HG03159 (cell line): ENCODE measurements around the gene ABCC3.
"Not testable (repeated sequence)": the region's sequence is repeated elsewhere in the genome, so short reads cannot be mapped to it uniquely, and the experiment has no call there.

Source experiments
- ATAC-seq: cut with Tn5 transposase; IDR thresholded peaks from one replicate; pipeline ENCODE4 v1.9.1; 2021; ENCODE audit warnings: mild to moderate bottlenecking, moderate library complexity; ENCODE audit not compliant: unreplicated experiment

Gene ABCC3

GRCh38 chr17:50696365-50696879 is 61.7 kb downstream of the ABCC3 start:
- ATAC-seq: no peak

DNA sequence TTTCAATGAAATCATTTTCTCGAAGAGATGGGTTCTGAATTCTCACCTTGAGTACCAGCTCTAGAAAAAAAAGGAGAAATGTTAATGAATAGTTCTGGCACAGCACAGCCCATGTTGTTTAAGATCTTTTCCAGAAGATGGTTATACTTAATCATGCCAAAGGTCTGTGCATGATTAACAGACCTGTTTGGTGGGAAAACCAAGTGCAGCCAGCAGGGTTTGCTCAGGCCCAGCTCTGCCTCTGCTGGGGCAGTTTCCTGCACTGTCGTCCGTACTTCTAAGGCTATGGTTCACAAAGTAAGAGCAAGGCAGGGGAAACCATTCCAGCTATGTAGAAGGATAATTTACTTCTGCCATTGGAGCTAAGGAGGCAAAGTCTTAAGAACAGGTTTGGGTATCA is 62.4 kb downstream of the ABCC3 start:
- ATAC-seq: no peak

DNA sequence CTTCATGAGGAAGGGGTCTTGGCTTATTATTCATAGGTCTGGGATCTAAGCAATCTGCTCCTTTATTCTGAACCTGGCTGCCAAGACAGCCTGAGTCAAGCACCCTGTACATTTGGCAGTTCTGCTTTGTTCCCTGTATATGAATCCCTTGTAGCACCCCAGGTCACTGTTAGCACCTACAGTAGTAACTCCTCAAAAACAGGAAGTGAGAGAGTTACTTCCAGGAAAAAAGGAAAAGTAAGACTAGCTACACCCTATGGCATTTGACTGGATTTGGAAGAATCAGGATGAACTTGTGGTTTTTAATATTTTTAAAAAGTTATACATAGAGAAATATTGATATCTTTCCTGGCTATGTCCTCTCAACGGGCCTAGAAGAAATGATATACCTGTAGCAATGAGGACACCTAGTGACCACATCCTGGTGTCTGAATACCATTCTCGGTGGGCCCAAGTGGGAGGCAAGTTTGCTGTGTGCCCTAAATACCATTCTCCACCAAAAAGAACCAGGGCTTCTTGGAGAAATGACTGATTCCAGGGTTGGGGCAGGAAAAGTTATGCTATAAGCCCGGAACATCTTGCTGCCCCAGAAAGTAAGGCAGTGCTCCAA is 63.1 kb downstream of the ABCC3 start:
- ATAC-seq: no peak

DNA sequence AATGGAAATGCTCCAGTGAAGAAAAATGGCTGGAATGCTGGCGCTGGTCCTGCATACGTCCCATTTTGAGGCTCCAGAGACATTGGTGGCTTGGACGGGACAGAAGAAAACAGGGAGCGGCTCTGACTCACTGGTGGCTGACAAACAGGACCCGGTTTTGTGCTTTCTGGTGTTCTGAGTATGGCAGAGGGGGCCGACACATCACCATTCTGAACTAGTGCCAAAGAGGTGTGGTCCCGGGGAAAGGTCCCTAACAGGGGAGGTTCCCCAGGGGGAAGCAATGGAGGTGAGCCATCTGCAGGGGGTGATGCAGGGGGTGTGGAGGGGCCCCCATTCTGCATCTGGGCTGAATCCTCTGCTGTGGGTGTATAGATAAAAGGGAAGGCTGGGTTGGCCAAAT is 64.7 kb downstream of the ABCC3 start:
- no peak for ATAC-seq

GRCh38 chr17:50703162-50703561 is 68.5 kb downstream of the ABCC3 start:
- no peak for ATAC-seq

- ATAC-seq: peak; percentile 73
Observed at GRCh38 chr17:50707289-50708049, 72.8 kb downstream of the ABCC3 start, which contains the start of gene ANKRD40. Gene ANKRD40 (minus strand): TSS chr17:50707914. CDS start chr17:50707654, 260 bp downstream.

DNA sequence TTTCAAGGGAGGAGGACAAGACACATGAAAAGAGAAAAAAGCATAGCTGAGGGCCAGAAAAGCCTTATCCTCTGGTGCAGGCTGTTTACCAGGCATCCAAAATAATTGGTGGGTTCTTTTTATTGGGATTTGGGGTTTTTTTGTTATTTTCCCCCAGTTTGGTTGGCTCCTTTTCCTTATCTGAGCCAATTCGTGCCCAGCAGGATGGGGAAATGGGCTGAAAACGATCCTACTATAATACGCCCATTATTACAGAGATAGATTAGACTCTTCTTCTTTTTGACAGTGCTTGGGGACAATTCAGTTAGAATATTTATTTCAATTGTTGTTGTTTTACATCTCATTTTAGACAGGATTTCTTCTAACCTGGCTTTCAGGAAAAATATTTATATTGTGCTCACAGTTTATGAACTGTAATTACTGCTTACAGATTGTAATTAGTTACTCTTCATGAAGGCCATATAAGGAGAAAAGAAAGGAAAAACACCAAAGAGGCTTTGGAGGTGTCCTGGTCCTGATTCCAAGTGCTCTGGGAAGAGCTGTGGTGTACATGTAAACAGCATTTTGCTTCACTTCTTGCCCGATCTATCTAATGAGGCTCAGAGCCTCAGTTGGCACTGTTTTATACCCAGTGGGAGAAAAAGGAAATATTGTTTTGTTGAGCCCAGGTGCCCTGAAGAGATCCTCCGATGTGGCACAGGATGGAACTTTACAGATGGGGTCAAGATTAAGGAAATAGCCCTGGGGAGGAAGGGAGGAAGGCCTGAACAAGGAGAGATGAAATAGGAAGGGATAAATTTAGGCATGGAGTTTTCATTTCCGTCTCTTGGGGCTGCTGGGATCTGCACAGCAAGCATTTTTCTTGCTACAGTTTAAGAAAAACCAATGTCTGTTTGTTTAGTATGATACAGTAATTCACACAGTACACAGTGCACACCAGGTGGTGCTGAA is 73.6 kb downstream of the ABCC3 start:
- ATAC-seq: no peak

GRCh38 chr17:50709053-50709452 is 74.4 kb downstream of the ABCC3 start:
- ATAC-seq: not testable (repeated sequence)

DNA sequence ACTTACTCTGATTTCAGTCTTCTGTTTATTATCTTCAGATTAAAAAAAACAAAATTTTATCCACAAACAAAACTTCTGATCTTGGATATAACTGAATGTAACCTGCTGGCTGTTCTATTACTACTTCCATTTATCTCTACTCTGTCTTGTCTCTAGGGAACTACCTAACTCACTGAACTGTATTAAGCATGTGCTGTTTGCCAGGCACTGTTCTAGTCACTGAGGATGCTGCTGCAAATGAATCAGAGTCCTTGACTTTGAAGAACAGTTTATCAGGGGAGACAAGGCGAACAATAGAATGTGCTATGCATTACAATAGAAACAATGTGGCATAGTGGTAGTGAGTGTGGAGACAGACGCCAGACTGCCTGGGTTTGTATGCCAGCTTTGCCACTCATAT is 75.3 kb downstream of the ABCC3 start:
- ATAC-seq: no peak

GRCh38 chr17:50710650-50711049 is 76.0 kb downstream of the ABCC3 start:
- ATAC-seq: no peak

DNA sequence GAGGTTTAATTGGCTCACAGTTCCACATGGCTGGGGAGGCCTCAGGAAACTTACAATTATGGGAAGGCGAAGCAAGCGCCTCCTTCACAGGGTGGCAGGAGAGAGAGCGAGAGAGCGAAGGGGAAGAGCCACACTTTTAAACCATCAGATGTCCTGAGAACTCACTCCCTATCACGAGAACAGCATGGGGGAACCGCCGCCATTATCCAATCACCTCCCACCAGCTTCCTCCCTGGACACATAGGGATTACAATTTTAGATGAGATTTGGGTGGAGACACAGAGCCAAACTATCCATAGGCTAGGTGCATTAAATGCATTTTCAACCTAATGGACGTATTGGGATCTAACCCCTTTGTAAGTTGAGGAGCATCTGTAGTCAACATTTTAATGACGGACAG is 78.0 kb downstream of the ABCC3 start:
- no peak for ATAC-seq

DNA sequence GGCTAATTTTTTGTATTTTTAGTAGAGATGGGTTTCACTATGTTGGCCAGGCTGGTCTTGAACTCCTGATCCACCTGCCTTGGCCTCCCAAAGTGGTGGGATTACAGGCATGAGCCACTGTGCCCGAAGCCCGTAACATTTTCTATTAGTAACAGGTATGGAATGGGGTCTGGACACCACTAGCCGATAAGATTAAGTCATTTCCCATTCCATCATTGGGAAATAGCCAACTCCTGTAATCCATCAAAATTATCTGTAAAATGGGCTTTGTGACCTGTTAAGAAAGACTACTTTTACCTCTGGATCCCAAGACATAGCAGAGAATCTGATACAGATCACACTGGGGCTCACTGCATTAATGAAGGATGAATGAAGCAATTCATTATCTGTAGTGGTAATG is 80.8 kb downstream of the ABCC3 start:
- ATAC-seq: no peak

- peak; percentile 76 for ATAC-seq
Observed at GRCh38 chr17:50719144-50719923, 84.7 kb downstream of the ABCC3 start, which contains the start of gene LUC7L3. Gene LUC7L3 (plus strand): TSS chr17:50719603. CDS start chr17:50719733, 130 bp downstream.

DNA sequence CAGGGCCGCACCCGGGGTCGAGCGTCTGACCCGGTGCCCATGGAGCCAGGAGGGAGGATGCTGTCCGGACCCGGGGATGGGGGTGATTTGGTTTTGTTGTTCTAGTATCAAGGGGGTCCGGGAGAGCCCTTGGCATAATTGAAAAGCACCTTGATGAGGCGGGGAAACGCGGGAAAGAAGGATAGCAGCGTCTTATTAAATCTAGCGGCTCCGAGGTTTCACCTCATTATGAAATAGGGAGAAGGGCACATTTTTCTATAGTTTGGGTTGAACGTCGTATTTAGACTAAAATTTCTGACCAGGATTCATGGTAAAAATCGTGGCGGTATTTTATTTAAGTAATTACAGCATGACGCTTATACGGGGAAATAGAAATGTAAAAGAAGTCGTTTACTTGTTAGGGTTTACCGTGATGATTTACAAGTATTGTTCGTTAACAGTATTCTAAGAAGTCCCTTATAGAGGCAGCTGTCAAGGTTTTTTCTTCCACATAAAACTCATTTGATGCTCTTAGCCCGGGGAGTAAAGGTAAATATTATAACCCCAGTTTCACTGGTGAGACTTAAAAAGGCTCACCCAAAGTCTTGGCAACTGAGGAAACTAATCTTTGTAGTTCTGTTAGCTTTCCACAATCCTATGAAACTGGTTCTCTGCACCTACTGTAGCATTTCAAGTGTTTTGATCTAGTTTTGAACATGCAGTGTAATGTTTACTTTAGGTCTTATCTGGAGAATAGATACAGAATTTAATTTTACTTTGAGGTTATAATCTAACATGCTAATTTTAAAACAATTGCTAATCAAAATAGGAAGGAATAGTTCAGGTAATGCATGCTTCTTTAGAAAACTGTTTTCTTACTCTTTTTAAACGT is 85.5 kb downstream of the ABCC3 start:
- ATAC-seq: no peak

DNA sequence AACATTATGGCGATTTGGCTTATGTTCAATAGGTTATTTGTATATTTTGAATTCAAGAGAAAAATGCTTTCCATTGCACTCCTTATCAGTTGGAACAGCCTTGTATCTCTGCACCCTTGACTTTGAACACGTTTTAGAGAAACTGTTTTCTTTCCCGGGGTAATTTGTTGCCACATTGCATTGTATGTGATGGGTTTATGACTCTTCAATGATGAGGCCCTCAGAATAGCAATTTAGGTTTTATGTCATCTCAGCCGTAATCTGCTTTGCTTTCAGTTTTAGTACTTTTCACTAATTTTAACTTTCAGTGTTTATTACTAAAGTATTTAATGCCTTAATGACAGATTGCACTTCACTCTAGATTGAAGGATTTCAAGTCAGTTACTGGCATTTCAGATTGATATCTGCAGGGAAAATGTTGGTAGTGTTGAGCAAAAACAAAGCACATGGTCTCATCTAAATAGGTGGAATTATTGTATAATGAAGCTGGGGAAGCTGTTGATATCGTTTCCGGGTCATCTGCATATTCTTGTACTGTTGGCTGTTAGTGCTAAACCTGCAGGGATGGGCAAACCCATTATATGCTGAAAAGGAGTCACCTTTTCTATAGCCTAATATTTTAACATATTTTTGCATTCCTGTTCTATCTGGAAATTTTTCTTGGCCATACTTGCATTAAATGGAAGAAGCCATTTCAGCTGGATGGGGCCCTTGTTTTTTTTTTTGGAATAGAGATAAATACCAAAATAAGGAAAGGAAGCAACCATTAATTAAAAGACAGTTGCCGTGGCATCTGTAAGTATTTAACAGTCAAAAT is 86.7 kb downstream of the ABCC3 start:
- ATAC-seq: no peak

DNA sequence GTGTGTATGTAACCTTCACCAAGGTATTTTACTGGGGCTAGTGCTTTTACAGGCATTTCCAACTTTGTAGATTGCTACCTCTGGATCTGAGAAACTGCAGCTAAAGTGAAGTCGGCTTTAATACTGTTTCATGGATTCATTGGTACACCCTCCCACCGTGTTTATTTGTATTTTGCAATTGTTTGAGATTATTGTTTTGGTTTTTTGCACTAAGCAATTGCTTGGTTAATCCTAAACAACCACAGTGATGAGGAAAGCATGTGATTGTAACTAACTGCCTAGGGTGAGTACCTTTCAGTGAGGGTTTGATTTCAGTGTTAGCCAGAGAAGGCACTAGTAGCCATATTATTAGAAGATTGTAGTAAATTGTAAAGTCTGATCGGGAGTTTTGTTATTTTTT is 88.1 kb downstream of the ABCC3 start:
- no peak for ATAC-seq

- not testable (repeated sequence) for ATAC-seq
Observed at GRCh38 chr17:50724622-50725021, 89.9 kb downstream of the ABCC3 start.
